Measurements from ENCODE around the gene SULT1E1.

Gene SULT1E1

GRCh38 chr4:69894721-69895120, 34.8 kb upstream of the SULT1E1 start:
- Histone ChIP-seq H3K4me3 (ENCODE audit: low read length) (no peak overlapping the region), H3K27ac (ENCODE audit: low read length) (no peak overlapping the region), H3K9me3 (ENCODE audit: insufficient read depth, low read length) (no peaks in the 10 kb centered on the region), H3K36me3 (replicated peaks; ENCODE audit: low read depth, low read length) (no peaks in the 10 kb centered on the region), H3K4me1 (ENCODE audit: low read length) (no peaks in the 10 kb centered on the region; the same call in 1 of the 2 replicates), H3K27me3 (ENCODE audit: low read depth, low read length) (no peaks in the 10 kb centered on the region), H4K20me1 (ENCODE audit: insufficient read depth, low read length) (no peaks in the 10 kb centered on the region), H3K79me2 (ENCODE audit: low read length) (no peaks in the 10 kb centered on the region), H3K4me2 (ENCODE audit: low read length) (no peak overlapping the region), H2AFZ (ENCODE audit: low read depth, low read length) (no peak overlapping the region), H3K9ac (ENCODE audit: low read length) (no peak overlapping the region)
- TF ChIP-seq CTCF (IDR thresholded peaks at IDR 0.05; ENCODE audit: low read depth, low read length), result no peak
- no peak for TF ChIP-seq EZH2phosphoT487 (IDR thresholded peaks at IDR 0.05; ENCODE audit: low read depth)

GRCh38 chr4:69894186-69894585, 34.2 kb upstream of the SULT1E1 start:
- no peak overlapping the region for H3K27ac ChIP-seq (ENCODE audit: low read length)
- H3K4me2 ChIP-seq (ENCODE audit: low read length), result no peak overlapping the region
- TF ChIP-seq CTCF (IDR thresholded peaks at IDR 0.05; ENCODE audit: low read depth, low read length), result no peak
- no peak for TF ChIP-seq EZH2phosphoT487 (IDR thresholded peaks at IDR 0.05; ENCODE audit: low read depth)
- H3K4me3 ChIP-seq (ENCODE audit: low read length), result no peak overlapping the region
- H4K20me1 ChIP-seq (ENCODE audit: insufficient read depth, low read length), result no peaks in the 10 kb centered on the region
- H3K79me2 ChIP-seq (ENCODE audit: low read length), result no peaks in the 10 kb centered on the region
- H2AFZ ChIP-seq (ENCODE audit: low read depth, low read length), result no peak overlapping the region
- no peaks in the 10 kb centered on the region for H3K36me3 ChIP-seq (replicated peaks; ENCODE audit: low read depth, low read length)
- H3K9ac ChIP-seq (ENCODE audit: low read length), result no peak overlapping the region
- no peaks in the 10 kb centered on the region; the same call in 1 of the 2 replicates for H3K4me1 ChIP-seq (ENCODE audit: low read length)
- H3K27me3 ChIP-seq (ENCODE audit: low read depth, low read length), result no peaks in the 10 kb centered on the region
- no peaks in the 10 kb centered on the region for H3K9me3 ChIP-seq (ENCODE audit: insufficient read depth, low read length)

GRCh38 chr4:69888336-69888735, 28.4 kb upstream of the SULT1E1 start:
- no peaks in the 10 kb centered on the region for H4K20me1 ChIP-seq (ENCODE audit: insufficient read depth, low read length)
- no peaks in the 10 kb centered on the region for H3K9me3 ChIP-seq (ENCODE audit: insufficient read depth, low read length)
- no peak overlapping the region for H3K27ac ChIP-seq (ENCODE audit: low read length)
- H3K79me2 ChIP-seq (ENCODE audit: low read length), result no peaks in the 10 kb centered on the region
- peak overlapping the region; percentile 12; the same call in 1 of the 2 replicates for H3K4me2 ChIP-seq (ENCODE audit: low read length)
- peaks cover 12% of the 10 kb centered on the region for H3K4me1 ChIP-seq (ENCODE audit: low read length)
- TF ChIP-seq EZH2phosphoT487 (IDR thresholded peaks at IDR 0.05; ENCODE audit: low read depth), result no peak
- TF ChIP-seq CTCF (IDR thresholded peaks at IDR 0.05; ENCODE audit: low read depth, low read length), result no peak
- H3K36me3 ChIP-seq (replicated peaks; ENCODE audit: low read depth, low read length), result no peaks in the 10 kb centered on the region
- no peak overlapping the region for H3K9ac ChIP-seq (ENCODE audit: low read length)
- no peak overlapping the region for H2AFZ ChIP-seq (ENCODE audit: low read depth, low read length)
- no peaks in the 10 kb centered on the region for H3K27me3 ChIP-seq (ENCODE audit: low read depth, low read length)
- H3K4me3 ChIP-seq (ENCODE audit: low read length), result no peak overlapping the region

- Histone ChIP-seq H3K79me2 (ENCODE audit: low read length) (no peaks in the 10 kb centered on the region), H3K4me3 (ENCODE audit: low read length) (no peak overlapping the region), H4K20me1 (ENCODE audit: insufficient read depth, low read length) (no peaks in the 10 kb centered on the region), H3K4me1 (ENCODE audit: low read length) (no peaks in the 10 kb centered on the region), H3K27me3 (ENCODE audit: low read depth, low read length) (no peaks in the 10 kb centered on the region), H3K27ac (ENCODE audit: low read length) (no peak overlapping the region), H3K9ac (ENCODE audit: low read length) (no peak overlapping the region), H3K4me2 (ENCODE audit: low read length) (no peak overlapping the region), H2AFZ (ENCODE audit: low read depth, low read length) (no peak overlapping the region), H3K36me3 (replicated peaks; ENCODE audit: low read depth, low read length) (no peaks in the 10 kb centered on the region), H3K9me3 (ENCODE audit: insufficient read depth, low read length) (no peaks in the 10 kb centered on the region)
- no peak for TF ChIP-seq EZH2phosphoT487 (IDR thresholded peaks at IDR 0.05; ENCODE audit: low read depth)
- no peak for TF ChIP-seq CTCF (IDR thresholded peaks at IDR 0.05; ENCODE audit: low read depth, low read length)
Observed at GRCh38 chr4:69882150-69882549, 22.2 kb upstream of the SULT1E1 start.
